ENCODE results near the gene ASCC1. TPM values are rescaled to one million over a fixed set of nuclear protein-coding genes. Genes with fewer than 3 reads are reported as not detected.

The ASCC1 gene
- total and polyA plus RNA-seq, 2 donors (not counting 1 experiment from before 2014, with no cell fraction given), result 40.2 to 42.1 TPM

GRCh38 chr10:72063703-72064391, 152.2 kb downstream of the ASCC1 start:
- TF ChIP-seq, protein P1, sequence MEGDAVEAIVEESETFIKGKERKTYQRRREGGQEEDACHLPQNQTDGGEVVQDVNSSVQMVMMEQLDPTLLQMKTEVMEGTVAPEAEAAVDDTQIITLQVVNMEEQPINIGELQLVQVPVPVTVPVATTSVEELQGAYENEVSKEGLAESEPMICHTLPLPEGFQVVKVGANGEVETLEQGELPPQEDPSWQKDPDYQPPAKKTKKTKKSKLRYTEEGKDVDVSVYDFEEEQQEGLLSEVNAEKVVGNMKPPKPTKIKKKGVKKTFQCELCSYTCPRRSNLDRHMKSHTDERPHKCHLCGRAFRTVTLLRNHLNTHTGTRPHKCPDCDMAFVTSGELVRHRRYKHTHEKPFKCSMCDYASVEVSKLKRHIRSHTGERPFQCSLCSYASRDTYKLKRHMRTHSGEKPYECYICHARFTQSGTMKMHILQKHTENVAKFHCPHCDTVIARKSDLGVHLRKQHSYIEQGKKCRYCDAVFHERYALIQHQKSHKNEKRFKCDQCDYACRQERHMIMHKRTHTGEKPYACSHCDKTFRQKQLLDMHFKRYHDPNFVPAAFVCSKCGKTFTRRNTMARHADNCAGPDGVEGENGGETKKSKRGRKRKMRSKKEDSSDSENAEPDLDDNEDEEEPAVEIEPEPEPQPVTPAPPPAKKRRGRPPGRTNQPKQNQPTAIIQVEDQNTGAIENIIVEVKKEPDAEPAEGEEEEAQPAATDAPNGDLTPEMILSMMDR (conservative IDR thresholded peaks at IDR 0.05 in 1 of 2, IDR thresholded peaks at IDR 0.05 in 1 of 2; ENCODE audit: low read depth in 1 of 2, low read length in 2 of 2), result no peak
- no peak for TF ChIP-seq EZH2 (IDR thresholded peaks at IDR 0.05; ENCODE audit: low read length, missing control alignments)
- no peak overlapping the region for H3K27ac ChIP-seq (ENCODE audit: insufficient read depth, low read length)
- no peaks in the 10 kb centered on the region for H4K20me1 ChIP-seq (ENCODE audit: control insufficient read depth, extremely low read depth, insufficient read depth, low read length)
- no peak overlapping the region for H3K4me2 ChIP-seq (ENCODE audit: extremely low read depth, insufficient read depth, low read length)
- no peak overlapping the region for H3K9ac ChIP-seq (ENCODE audit: insufficient read depth, low read length)
- H3K9me3 ChIP-seq (ENCODE audit: control insufficient read depth, insufficient read depth, low read depth, low read length), result no peaks in the 10 kb centered on the region
- H3K79me2 ChIP-seq (ENCODE audit: control insufficient read depth, insufficient read depth, low read length), result no peaks in the 10 kb centered on the region
- H3K4me3 ChIP-seq (replicated peaks in 1 of 4; ENCODE audit: control extremely low read depth in 1 of 4, insufficient read depth in 1 of 4, low read depth in 3 of 4, low read length in 4 of 4), result no peak overlapping the region
- peaks cover 15% of the 10 kb centered on the region for H3K27me3 ChIP-seq (ENCODE audit: control insufficient read depth, insufficient read depth, low read length)
- DNase-seq (ENCODE audit: low read depth in 2 of 2), result no peak
- no peaks in the 10 kb centered on the region for H3K36me3 ChIP-seq (ENCODE audit: control insufficient read depth, insufficient read depth, low read length)
- no peak overlapping the region for H2AFZ ChIP-seq (ENCODE audit: low read length)
- no peaks in the 10 kb centered on the region for H3K4me1 ChIP-seq (ENCODE audit: control insufficient read depth, extremely low read depth, insufficient read depth, low read length)

DNA sequence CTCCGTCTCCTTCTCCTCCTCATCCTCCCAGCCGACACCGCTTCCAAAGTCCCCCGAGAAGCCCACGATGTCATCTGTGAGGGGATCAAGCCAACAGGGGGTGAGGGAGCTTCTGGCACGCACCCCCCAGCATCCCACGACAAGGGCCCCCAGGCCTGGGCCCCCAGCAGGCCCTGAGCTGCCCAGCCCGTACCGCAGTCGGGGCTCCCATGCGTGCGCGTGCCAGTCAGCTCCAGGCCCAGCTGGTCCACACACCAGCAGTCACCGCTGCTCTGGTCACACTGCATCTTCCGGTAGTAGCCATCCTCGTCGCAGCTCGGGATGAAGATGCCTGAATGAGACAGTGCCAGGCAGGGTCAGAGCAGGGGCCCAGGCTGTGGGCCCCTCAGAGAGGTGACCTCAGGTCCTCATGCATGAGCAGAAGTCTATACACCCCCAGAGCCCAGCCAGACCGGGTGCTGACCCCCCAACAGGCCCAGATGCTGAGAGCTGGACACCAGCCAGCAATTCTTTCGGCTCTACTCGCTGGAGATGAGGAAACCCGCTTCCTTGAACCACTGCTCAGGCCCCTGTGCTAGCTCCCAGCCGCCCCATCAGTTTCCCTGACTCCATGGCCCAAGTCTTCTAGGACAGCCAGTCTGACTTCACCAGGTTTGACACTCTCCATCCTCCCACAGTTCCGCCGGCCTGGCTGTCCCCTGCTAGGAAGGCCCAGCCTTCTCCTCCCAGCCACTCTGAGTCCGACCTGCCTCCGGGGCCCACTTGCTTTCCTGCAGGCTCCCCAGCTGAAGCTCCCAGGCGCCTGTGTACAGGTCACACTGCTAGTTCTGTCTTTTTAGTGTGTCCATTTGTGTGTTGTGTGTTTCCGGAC, 153.0 kb downstream of the ASCC1 start:
- Histone ChIP-seq H3K27ac (ENCODE audit: insufficient read depth, low read length) (no peak overlapping the region), H3K4me3 (replicated peaks in 1 of 4; ENCODE audit: control extremely low read depth in 1 of 4, insufficient read depth in 1 of 4, low read depth in 3 of 4, low read length in 4 of 4) (no peak overlapping the region), H3K9ac (ENCODE audit: insufficient read depth, low read length) (no peak overlapping the region), H3K4me1 (ENCODE audit: control insufficient read depth, extremely low read depth, insufficient read depth, low read length) (no peaks in the 10 kb centered on the region), H3K9me3 (ENCODE audit: control insufficient read depth, insufficient read depth, low read depth, low read length) (no peaks in the 10 kb centered on the region), H3K27me3 (ENCODE audit: control insufficient read depth, insufficient read depth, low read length) (peaks cover 15% of the 10 kb centered on the region), H2AFZ (ENCODE audit: low read length) (no peak overlapping the region), H3K4me2 (ENCODE audit: extremely low read depth, insufficient read depth, low read length) (no peak overlapping the region), H3K36me3 (ENCODE audit: control insufficient read depth, insufficient read depth, low read length) (no peaks in the 10 kb centered on the region), H3K79me2 (ENCODE audit: control insufficient read depth, insufficient read depth, low read length) (no peaks in the 10 kb centered on the region), H4K20me1 (ENCODE audit: control insufficient read depth, extremely low read depth, insufficient read depth, low read length) (no peaks in the 10 kb centered on the region)
- DNase-seq (ENCODE audit: low read depth in 2 of 2), result no peak
- no peak for TF ChIP-seq EZH2 (IDR thresholded peaks at IDR 0.05; ENCODE audit: low read length, missing control alignments)
- TF ChIP-seq, protein P1 (conservative IDR thresholded peaks at IDR 0.05 in 1 of 2, IDR thresholded peaks at IDR 0.05 in 1 of 2; ENCODE audit: low read depth in 1 of 2, low read length in 2 of 2), result no peak

- no peak for TF ChIP-seq EZH2 (IDR thresholded peaks at IDR 0.05; ENCODE audit: low read length, missing control alignments)
- TF ChIP-seq, protein P1 (conservative IDR thresholded peaks at IDR 0.05 in 1 of 2, IDR thresholded peaks at IDR 0.05 in 1 of 2; ENCODE audit: low read depth in 1 of 2, low read length in 2 of 2), result no peak
Measured at GRCh38 chr10:72062382-72062781, 153.7 kb downstream of the ASCC1 start.

More at GRCh38 chr10:72062382-72062781, 153.7 kb downstream of the ASCC1 start:
- H3K36me3 ChIP-seq (ENCODE audit: control insufficient read depth, insufficient read depth, low read length), result no peaks in the 10 kb centered on the region
- H3K4me2 ChIP-seq (ENCODE audit: extremely low read depth, insufficient read depth, low read length), result no peak overlapping the region
- H2AFZ ChIP-seq (ENCODE audit: low read length), result no peak overlapping the region
- peaks cover 11% of the 10 kb centered on the region for H3K27me3 ChIP-seq (ENCODE audit: control insufficient read depth, insufficient read depth, low read length)
- H3K4me3 ChIP-seq (replicated peaks in 1 of 4; ENCODE audit: control extremely low read depth in 1 of 4, insufficient read depth in 1 of 4, low read depth in 3 of 4, low read length in 4 of 4), result no peak overlapping the region
- no peak overlapping the region for H3K27ac ChIP-seq (ENCODE audit: insufficient read depth, low read length)
- H3K4me1 ChIP-seq (ENCODE audit: control insufficient read depth, extremely low read depth, insufficient read depth, low read length), result no peaks in the 10 kb centered on the region
- no peak for DNase-seq (ENCODE audit: low read depth in 2 of 2)
- H3K9ac ChIP-seq (ENCODE audit: insufficient read depth, low read length), result no peak overlapping the region
- H4K20me1 ChIP-seq (ENCODE audit: control insufficient read depth, extremely low read depth, insufficient read depth, low read length), result no peaks in the 10 kb centered on the region
- no peaks in the 10 kb centered on the region for H3K9me3 ChIP-seq (ENCODE audit: control insufficient read depth, insufficient read depth, low read depth, low read length)
- no peaks in the 10 kb centered on the region for H3K79me2 ChIP-seq (ENCODE audit: control insufficient read depth, insufficient read depth, low read length)
